HG02885 (cell line): ENCODE measurements around the gene TMX1.
A peak's percentile ranks its signal among the peaks of the same experiment; 100 is the strongest.

Source experiments
- ATAC-seq: cut with Tn5 transposase; IDR thresholded peaks from one replicate; pipeline ENCODE4 v1.9.1; 2021; ENCODE audit warnings: mild to moderate bottlenecking; ENCODE audit not compliant: unreplicated experiment, poor library complexity

The TMX1 gene

DNA sequence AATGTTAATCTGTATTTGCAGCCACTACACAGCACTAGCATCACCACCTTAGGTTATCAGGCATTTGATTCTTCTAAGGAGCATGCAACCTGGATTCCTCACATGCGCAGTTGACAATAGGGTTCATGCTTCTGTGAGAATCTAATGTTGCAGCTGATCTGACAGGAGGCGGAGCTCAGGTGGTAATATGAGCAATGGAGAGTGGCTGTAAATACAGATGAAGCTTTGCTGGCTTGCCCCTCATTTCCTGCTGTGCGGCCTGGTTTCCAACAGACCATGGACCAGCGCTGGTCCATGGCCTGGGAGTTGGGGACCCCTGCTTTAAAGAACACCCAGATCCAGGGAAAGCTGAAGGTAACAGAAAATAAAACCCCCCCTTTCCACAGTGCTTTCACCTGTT, 51.0 kb downstream of the TMX1 start:
- ATAC-seq, result no peak

DNA sequence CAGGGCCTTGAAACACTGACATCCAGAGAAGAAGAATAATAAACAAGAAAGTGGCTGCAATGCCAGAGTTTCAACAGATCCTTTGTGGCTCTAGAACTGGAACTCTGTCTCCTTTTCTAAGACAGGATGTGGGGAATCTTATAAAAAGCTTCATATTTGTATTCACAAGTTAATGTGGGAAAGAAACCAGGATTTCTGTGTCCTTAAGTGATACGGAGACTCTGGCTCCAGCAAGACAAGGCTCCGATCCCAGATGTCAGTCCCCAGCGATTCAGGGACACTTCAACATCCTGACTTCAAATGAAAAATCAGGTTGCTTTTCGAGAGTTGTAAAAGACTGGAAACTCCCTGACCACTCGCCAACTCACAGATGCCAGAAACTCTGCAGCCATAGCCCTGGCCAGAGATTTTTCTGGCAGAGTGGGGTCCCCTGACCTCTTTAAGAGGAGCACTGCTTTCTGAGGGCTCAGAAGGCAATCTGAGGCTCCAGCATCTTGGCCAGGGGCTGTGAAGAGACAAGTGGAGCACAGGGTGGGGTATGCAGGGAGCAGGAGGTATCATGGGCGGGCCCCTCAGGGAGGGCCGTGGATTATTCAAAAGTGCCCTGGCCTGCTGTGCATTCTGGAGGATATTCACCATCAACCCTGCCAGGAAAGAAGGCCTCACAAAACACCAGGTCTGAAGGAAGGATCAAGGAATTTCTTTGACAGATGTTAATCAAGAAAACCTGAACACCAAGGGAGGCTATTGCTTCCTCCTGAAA, 53.3 kb downstream of the TMX1 start:
- no peak for ATAC-seq

GRCh38 chr14:51293912-51294389, 53.9 kb downstream of the TMX1 start:
- ATAC-seq, result no peak

DNA sequence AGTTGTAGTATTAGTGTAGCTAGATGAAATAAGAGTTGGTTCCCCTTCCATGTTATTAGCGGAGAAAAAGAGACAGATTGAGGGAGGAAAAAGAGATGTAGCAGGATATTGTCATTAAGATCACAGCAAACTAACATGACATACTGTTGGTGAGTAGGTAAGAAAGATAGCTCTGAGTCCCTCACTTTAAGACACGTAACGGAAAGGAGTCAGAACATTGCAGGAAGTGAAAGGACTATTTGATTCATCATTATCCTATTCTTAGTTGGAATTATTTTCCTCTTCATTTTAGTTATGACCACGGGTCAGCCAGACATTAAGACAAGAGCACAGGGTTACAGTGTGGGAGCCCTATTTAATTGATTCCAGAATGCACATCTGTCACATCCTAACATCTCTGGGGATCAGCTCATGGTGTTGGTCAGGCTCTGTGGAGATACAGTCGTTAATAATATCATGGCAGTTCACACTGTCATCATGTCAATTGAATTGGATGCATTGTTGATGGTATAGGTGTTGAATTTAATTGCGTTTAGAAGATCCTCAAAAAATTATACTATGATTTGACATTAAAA, 55.0 kb downstream of the TMX1 start:
- peak; percentile 50 for ATAC-seq

GRCh38 chr14:51295646-51296263, 55.7 kb downstream of the TMX1 start:
- ATAC-seq, result no peak

DNA sequence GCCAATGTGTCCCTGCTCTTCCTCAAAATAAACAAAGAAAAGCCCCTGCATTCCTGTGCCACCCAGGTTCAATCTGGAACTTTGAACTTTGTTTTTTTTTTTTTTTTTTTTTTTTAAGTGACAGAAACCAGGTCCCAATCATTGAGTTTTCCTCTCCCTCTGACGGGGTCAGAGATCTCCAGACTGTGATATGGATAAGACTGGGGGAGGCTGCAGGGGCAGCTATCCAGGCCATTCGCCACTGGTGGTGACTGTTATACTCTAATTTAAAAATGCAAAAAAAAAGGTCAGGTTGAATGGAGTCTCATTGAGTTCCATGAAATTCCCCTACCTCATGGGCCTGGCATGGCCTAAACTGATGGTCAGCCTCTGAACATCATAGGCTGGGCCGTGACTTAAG, 57.0 kb downstream of the TMX1 start:
- ATAC-seq, result no peak

- no peak for ATAC-seq
These were observed 58.8 kb downstream of the TMX1 start for GRCh38 chr14:51298895-51299294.

- ATAC-seq, result no peak
These were observed 62.4 kb downstream of the TMX1 start for GRCh38 chr14:51302295-51303030.

DNA sequence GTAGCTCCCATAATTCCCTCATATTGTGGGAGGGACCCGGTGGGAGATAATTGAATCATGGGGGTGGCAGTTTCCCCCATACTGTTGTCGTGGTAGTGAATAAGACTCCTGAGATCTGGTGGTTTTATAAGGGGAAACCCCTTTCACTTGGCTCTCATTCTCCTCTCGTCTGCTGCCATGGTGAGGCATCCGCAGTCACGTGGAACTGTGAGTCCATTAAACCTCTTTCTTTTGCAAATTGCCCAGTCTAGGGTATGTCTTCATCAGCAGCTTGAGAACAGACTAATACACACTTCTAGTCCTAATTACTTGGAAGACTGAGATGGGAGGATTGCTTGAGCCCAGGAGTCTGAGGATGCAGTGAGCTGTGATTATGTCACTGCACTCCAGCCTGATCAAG, 64.4 kb downstream of the TMX1 start:
- ATAC-seq, result no peak

DNA sequence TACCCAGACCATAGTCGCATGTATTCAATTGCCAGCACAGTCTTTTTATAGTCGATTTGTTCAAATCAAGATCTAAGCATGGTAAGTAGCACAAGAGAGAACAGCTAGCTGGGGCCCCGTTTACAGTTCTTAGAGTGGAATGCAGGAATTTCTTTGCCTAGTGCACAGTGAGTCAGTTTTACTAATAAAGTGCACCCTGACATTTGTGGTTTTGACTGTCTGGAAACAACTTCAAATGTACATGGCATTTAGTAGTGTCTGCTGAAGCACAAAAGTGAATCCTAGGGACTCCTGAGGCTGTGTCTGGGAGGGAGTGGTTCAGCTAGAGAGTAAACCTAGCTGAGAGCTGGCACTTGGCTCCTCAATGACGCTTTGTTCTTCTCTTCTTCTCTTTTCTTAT, 64.9 kb downstream of the TMX1 start:
- no peak for ATAC-seq

DNA sequence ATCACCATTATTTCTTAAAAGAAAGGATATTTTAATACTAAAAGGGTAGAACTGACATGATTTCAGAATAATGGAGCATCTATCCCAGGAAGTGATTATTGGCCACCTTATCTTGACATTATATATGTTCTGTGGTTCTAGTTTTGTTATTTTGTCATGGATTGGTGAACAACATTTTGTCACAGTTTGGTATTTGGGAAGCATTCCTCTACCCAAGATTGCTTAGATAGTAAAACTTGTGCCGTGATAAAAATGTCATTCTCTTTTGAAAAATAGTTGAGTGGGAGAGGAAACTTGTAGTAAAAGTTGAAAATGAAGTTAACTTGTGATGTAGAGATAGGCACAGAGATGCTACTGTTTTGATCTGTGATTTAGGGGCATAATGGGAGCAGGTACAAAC, 65.7 kb downstream of the TMX1 start:
- no peak for ATAC-seq
